Measurements from ENCODE around the gene GPANK1. TPM values are rescaled to one million over a fixed set of nuclear protein-coding genes. Genes with fewer than 3 reads are reported as not detected.
A peak's percentile ranks its signal among the peaks of the same experiment; 100 is the strongest.

The GPANK1 gene
- total RNA-seq, 2 experiments from 2014 or later, result 9.8 to 11.0 TPM

DNA sequence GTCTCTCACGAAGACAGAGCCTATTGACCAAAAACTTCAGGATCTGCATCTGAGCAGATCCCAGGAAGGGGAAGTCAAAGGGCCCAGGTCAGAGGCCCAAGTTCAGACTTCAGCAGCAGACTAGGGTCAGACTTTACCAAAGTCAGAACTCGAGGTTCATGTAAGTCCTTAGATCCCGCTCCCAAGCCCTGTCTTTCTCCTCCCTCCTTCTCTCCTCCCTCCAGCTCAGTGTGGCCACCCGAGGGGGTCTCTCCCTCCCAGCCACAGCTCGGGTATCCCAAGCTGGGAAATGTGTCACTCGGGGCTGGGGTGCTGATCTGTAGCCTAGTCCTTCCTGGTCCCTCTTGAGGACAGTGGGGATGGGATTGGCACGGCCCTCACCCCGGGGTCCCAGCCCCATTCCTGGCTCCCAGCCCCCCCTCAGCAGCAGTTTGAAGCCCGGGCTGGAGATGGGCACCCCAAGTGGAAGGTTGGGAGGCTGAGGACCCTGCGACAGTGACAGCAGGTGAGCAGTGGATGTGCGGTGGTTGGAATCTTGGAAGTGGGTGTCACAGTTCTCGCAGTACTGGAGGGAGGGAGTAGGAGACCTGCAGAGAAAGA lies 2.6 kb downstream of the GPANK1 start:
- peak overlapping the region; percentile 94 for H3K27ac Mint-ChIP-seq
- peaks cover 74% of the 10 kb centered on the region for H3K4me1 Mint-ChIP-seq (ENCODE audit: low read depth)
- Histone ChIP-seq H3K9me3 (ENCODE audit: control insufficient read depth in 1 of 2, insufficient read depth in 1 of 2, low read length in 2 of 2) (no peaks in the 10 kb centered on the region), H3K27me3 (ENCODE audit: control insufficient read depth in 1 of 2, insufficient read depth in 2 of 2, low read length in 2 of 2) (no peaks in the 10 kb centered on the region), H3K4me3 (ENCODE audit: low read length) (no peak overlapping the region), H3K27ac (ENCODE audit: low read depth in 1 of 2, low read length in 2 of 2) (no peak overlapping the region), H3K36me3 (ENCODE audit: insufficient read depth, low read length) (peaks cover 46% of the 10 kb centered on the region), H3K4me1 (ENCODE audit: insufficient read depth, low read length) (peaks cover 78% of the 10 kb centered on the region)
- TF ChIP-seq, protein P1, sequence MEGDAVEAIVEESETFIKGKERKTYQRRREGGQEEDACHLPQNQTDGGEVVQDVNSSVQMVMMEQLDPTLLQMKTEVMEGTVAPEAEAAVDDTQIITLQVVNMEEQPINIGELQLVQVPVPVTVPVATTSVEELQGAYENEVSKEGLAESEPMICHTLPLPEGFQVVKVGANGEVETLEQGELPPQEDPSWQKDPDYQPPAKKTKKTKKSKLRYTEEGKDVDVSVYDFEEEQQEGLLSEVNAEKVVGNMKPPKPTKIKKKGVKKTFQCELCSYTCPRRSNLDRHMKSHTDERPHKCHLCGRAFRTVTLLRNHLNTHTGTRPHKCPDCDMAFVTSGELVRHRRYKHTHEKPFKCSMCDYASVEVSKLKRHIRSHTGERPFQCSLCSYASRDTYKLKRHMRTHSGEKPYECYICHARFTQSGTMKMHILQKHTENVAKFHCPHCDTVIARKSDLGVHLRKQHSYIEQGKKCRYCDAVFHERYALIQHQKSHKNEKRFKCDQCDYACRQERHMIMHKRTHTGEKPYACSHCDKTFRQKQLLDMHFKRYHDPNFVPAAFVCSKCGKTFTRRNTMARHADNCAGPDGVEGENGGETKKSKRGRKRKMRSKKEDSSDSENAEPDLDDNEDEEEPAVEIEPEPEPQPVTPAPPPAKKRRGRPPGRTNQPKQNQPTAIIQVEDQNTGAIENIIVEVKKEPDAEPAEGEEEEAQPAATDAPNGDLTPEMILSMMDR (IDR thresholded peaks at IDR 0.05), result no peak
- DNase-seq, result peak in 1 of 14 experiments; percentile 25
- H3K27me3 Mint-ChIP-seq, result no peaks in the 10 kb centered on the region
- H3K36me3 Mint-ChIP-seq (ENCODE audit: low read depth), result peaks cover 75% of the 10 kb centered on the region
- intact Hi-C loops (cut with DNase I, micrococcal nuclease), result loop anchor here in 1 of 2 experiments (5.0 to 10.0 kb wide), 3 partner anchors 533 to 1543 kb away; partner anchors contain the start of genes ABCF1, GPSM3, HSD17B8 and PBX2
- POLR2A ChIA-PET, result interaction anchor here (0.7 to 7.9 kb wide), 5 partner anchors 9 to 94 kb away, joined by 3 to 250 read pairs (median 3); partner anchors contain the start of genes ABHD16A, APOM, BAG6 and PRRC2A
- no peak for ATAC-seq (ENCODE audit: poor library complexity)
- CTCF ChIA-PET, result interaction anchor here (1.2 to 2.7 kb wide), 2 partner anchors 9 to 10 kb away, joined by 5 to 9 read pairs; partner anchors contain the start of gene BAG6
- no peaks in the 10 kb centered on the region for H3K9me3 Mint-ChIP-seq
- H3K4me3 Mint-ChIP-seq, result peak overlapping the region; percentile 95

- TF ChIP-seq, protein P1 (IDR thresholded peaks at IDR 0.05), result no peak
- CTCF ChIA-PET, result interaction anchor here (0.8 to 2.7 kb wide), 2 partner anchors 9 to 201 kb away, joined by 3 to 9 read pairs; partner anchors contain the start of genes BAG6 and NEU1
- DNase-seq, result peak in 1 of 14 experiments; percentile 25
- H3K27ac ChIP-seq (ENCODE audit: low read depth in 1 of 2, low read length in 2 of 2), result peak overlapping the region; percentile 47 to 70
- peaks cover 45% of the 10 kb centered on the region for H3K36me3 ChIP-seq (ENCODE audit: insufficient read depth, low read length)
- H3K9me3 ChIP-seq (ENCODE audit: control insufficient read depth in 1 of 2, insufficient read depth in 1 of 2, low read length in 2 of 2), result no peaks in the 10 kb centered on the region
- H3K4me1 Mint-ChIP-seq (ENCODE audit: low read depth), result peaks cover 72% of the 10 kb centered on the region
- POLR2A ChIA-PET, result interaction anchor here (0.7 to 7.9 kb wide), 14 partner anchors 8 to 201 kb away, joined by 3 to 250 read pairs (median 5); partner anchors contain the start of genes ABHD16A, APOM, ATP6V1G2 and BAG6
- peak overlapping the region; percentile 94 for H3K27ac Mint-ChIP-seq
- peak overlapping the region; percentile 95 for H3K4me3 Mint-ChIP-seq
- H3K4me3 ChIP-seq (ENCODE audit: low read length), result peak overlapping the region; percentile 80
- intact Hi-C loops (cut with DNase I, micrococcal nuclease), result loop anchor here in 1 of 2 experiments (2.0 to 10.0 kb wide), 4 partner anchors 41 to 1543 kb away; partner anchors contain the start of genes ABCF1, GPSM3, HSD17B8 and PBX2
- H3K27me3 Mint-ChIP-seq, result no peaks in the 10 kb centered on the region
- H3K27me3 ChIP-seq (ENCODE audit: control insufficient read depth in 1 of 2, insufficient read depth in 2 of 2, low read length in 2 of 2), result no peaks in the 10 kb centered on the region
- peaks cover 74% of the 10 kb centered on the region for H3K4me1 ChIP-seq (ENCODE audit: insufficient read depth, low read length)
- ATAC-seq (ENCODE audit: poor library complexity), result no peak
- peaks cover 70% of the 10 kb centered on the region for H3K36me3 Mint-ChIP-seq (ENCODE audit: low read depth)
- H3K9me3 Mint-ChIP-seq, result no peaks in the 10 kb centered on the region
Observed at GRCh38 chr6:31661262-31662123, 3.3 kb downstream of the GPANK1 start.

Data from CD4-positive, alpha-beta T cell (primary cell).